Activated T-cell treated with anti-CD3 and anti-CD28 coated beads, Interleukin-2, amount 50 U/mL, for 72 hours (primary cell): ENCODE measurements around the gene GDNF. TPM values are rescaled to one million over a fixed set of nuclear protein-coding genes. Genes with fewer than 3 reads are reported as not detected.

Experiments used
- ATAC-seq, 2 donors: fragments of 150-1000 bp; cut with Tn5 transposase; replicated peaks in 1 of 2; 2 replicates each; pipeline ENCODE4 v1.10.0; 2021; ENCODE audit warnings: moderate library complexity in 2 of 2, mild to moderate bottlenecking in 1 of 2
- DNase-seq, 2 donors: peaks; one replicate each; pipeline ENCODE4 v3.0.0; 2021 to 2022; ENCODE audit warnings: mixed read lengths in 1 of 2
- H3K27ac Mint-ChIP-seq: one replicate; pipeline ENCODE4 v1.8.0; 2022; ENCODE audit warnings: mild to moderate bottlenecking, moderate library complexity, mixed read lengths
- H3K27me3 Mint-ChIP-seq: one replicate; pipeline ENCODE4 v1.8.0; 2022; ENCODE audit warnings: low read depth, mixed read lengths
- H3K36me3 Mint-ChIP-seq, 2 donors: one replicate each; pipeline ENCODE4 v1.8.0; 2022; ENCODE audit warnings: mixed read lengths in 2 of 2, mild to moderate bottlenecking in 1 of 2; ENCODE audit not compliant: insufficient read depth in 2 of 2
- H3K4me1 Mint-ChIP-seq: one replicate; pipeline ENCODE4 v1.8.0; 2022; ENCODE audit warnings: low read depth, mixed read lengths
- H3K4me3 Mint-ChIP-seq, 2 donors: one replicate each; pipeline ENCODE4 v1.8.0; 2022; ENCODE audit warnings: mild to moderate bottlenecking in 2 of 2, mixed read lengths in 2 of 2, moderate library complexity in 2 of 2
- H3K9me3 Mint-ChIP-seq, 2 donors: one replicate each; pipeline ENCODE4 v1.8.0; 2022; ENCODE audit warnings: mixed read lengths in 2 of 2
- total RNA-seq, 2 donors: library from RNA; stranded (reverse); gene quantifications; one replicate each; pipeline ENCODE4 v1.2.3, GENCODE V29; 2022

GDNF gene
- total RNA-seq, 2 donors from 2014 or later = not detected

DNA sequence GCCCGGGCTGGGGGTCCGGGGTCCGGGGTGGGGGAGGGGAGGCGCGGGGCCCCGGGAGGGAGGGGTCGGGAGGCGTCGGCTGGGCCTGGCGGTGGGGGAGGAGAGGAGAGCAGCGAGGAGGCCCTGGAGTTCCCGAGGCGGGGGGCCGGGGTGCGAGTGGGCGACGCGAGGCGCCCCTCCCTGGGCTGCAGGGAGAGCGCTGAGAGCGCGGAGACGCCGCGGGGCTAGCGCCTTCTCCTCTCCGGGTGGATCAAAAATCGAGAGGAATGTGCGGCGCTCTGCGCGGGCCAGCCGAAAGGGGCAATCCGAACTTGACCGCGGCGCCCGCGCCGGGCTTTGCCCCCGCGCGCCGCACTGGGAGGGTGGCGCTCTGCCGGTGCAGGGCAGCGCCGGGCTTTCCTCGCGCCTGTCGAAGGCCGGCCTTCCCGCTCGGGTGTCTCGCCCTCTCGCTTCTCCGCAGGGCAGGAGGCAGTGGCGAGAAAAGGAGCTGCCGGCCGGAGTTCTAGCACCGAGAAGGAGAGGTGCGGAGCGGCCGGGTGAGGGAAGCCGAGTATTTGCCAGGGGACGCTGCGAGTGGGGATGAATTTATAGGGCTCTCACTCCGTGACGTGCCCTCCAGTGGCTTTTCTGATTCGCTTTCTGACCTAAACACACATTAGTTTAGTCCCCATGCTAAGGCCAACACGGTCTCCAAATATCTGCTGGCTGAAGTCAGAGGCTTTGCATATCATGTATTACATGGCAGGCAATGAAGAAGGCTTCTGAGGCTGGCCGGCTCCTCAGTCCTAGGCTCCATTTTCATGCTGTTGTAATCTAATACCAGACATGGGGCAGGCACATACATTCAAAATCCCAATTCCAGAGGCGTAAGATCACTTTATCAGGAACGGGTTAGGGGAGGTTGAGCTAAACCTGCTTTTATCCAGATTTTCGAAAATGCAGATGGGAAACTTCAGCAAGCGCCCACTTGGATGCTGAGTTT, 503 bp upstream of the GDNF start:
- H3K9me3 Mint-ChIP-seq = peaks cover 0 to 2% of the 10 kb centered on the region in 2 donors
- peaks cover 78% of the 10 kb centered on the region for H3K27me3 Mint-ChIP-seq
- peaks cover 32% of the 10 kb centered on the region for H3K4me1 Mint-ChIP-seq
- DNase-seq (no peak), ATAC-seq (peak in 1 of 2 donors; percentile 20)
- H3K4me3 Mint-ChIP-seq = peak overlapping the region in 1 of 2 donors; percentile 65
- H3K36me3 Mint-ChIP-seq = peaks cover 0 to 1% of the 10 kb centered on the region in 2 donors
- no peak overlapping the region for H3K27ac Mint-ChIP-seq

DNA sequence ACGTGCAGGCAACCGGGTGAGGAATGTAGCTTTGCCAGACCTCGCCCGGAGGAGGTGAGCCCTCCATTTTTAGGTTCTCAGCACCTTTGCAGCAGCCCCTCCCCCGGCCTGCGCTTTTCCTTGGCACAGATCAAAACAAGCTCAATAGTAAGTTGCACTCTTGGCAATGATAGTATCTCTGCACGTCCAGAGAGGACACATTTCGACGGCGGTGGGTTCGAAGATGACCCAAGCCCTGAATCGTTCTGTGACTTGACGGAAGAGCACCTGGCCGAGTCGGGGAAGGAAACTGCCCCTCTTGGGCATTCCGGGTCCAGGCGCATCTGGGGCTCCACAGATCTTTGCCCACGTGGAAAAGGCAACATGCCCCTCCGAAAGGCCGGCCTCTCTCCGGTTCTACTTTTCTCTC, 904 bp downstream of the GDNF start:
- Mint-ChIP-seq H3K36me3 (peaks cover 0 to 1% of the 10 kb centered on the region in 2 donors), H3K4me1 (peaks cover 37% of the 10 kb centered on the region), H3K27me3 (peaks cover 81% of the 10 kb centered on the region), H3K4me3 (peak overlapping the region; percentile 72 to 82), H3K9me3 (no peaks in the 10 kb centered on the region), H3K27ac (no peak overlapping the region)
- ATAC-seq (no peak), DNase-seq (no peak)

DNA sequence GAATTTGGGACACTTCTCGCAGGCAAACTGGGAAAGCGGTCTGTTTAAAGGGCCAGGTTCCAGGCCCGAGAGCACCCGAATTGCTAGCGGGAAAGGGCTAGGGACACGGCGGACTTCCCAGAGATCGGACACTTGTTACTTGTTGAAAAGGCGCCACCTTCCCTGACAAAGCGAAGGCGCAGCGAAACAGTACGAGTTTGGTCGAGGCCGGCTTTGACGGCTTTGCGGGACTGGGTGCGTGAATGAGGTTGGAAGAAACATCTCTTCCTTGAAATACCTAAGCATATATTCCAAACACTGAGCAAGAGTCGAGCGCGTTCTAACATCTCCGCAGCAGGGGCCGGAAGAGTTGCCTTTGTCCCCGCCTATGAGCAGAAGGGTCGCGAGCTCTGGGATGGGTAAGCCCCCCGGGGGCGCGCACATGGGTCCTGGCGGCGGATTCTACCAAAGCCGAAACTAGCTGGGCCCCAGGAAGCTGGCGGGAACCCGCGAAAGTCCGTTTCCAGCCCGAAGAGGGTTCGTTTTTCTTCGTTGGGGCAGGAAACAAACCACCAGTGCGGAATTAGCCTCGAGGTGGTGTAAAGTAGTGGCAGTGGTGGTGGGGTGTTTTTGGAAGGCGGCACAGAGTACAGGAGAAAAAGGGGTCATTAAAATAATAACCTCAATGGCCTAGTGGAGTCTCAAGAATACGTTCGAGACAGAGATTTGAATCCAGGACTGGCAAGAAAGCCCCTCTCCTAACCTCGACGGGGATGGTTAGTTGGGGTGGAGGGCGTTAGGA, 1.5 kb downstream of the GDNF start:
- peak overlapping the region; percentile 72 to 82 for H3K4me3 Mint-ChIP-seq
- no peak for DNase-seq
- ATAC-seq = no peak
- peaks cover 0 to 1% of the 10 kb centered on the region in 2 donors for H3K36me3 Mint-ChIP-seq
- H3K9me3 Mint-ChIP-seq = no peaks in the 10 kb centered on the region
- H3K27ac Mint-ChIP-seq = no peak overlapping the region
- peaks cover 37% of the 10 kb centered on the region for H3K4me1 Mint-ChIP-seq
- H3K27me3 Mint-ChIP-seq = peaks cover 81% of the 10 kb centered on the region

DNA sequence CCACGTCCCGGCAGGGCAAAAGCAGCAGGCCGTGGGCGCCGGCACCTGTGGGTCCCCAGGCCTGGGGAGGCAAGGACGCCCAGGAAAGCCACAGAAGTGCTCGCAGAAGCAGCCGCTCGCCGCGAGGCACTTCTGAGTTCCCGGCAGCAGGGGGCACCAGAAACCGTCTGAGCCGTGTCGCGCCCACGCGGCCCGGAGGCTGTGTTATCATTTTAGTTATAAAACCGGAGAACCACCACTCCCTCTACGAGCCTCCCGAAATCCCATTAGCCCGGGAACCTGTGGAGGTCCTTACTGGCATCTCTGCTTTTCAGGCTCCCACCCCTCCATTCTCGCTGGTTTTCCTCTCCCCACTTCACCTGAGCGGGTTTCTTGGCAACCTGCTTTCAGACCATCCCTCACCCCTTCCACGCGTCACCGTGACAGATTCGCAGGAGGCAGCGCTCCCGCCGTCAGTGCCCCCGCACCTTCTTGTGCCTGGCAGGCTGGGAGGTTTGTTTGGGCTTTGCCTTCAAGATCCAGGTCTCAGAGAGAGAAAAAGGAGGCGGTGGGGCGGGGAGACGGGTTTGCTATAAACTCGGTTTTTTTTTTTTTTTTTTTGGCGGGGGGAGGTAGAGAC, 2.3 kb downstream of the GDNF start:
- no peak overlapping the region for H3K27ac Mint-ChIP-seq
- H3K4me3 Mint-ChIP-seq = peak overlapping the region; percentile 72 to 82
- peaks cover 37% of the 10 kb centered on the region for H3K4me1 Mint-ChIP-seq
- no peaks in the 10 kb centered on the region for H3K9me3 Mint-ChIP-seq
- ATAC-seq = peak; percentile 74 to 76
- H3K36me3 Mint-ChIP-seq = peaks cover 0 to 1% of the 10 kb centered on the region in 2 donors
- H3K27me3 Mint-ChIP-seq = peaks cover 85% of the 10 kb centered on the region
- DNase-seq = peak; percentile 82 to 83

DNA sequence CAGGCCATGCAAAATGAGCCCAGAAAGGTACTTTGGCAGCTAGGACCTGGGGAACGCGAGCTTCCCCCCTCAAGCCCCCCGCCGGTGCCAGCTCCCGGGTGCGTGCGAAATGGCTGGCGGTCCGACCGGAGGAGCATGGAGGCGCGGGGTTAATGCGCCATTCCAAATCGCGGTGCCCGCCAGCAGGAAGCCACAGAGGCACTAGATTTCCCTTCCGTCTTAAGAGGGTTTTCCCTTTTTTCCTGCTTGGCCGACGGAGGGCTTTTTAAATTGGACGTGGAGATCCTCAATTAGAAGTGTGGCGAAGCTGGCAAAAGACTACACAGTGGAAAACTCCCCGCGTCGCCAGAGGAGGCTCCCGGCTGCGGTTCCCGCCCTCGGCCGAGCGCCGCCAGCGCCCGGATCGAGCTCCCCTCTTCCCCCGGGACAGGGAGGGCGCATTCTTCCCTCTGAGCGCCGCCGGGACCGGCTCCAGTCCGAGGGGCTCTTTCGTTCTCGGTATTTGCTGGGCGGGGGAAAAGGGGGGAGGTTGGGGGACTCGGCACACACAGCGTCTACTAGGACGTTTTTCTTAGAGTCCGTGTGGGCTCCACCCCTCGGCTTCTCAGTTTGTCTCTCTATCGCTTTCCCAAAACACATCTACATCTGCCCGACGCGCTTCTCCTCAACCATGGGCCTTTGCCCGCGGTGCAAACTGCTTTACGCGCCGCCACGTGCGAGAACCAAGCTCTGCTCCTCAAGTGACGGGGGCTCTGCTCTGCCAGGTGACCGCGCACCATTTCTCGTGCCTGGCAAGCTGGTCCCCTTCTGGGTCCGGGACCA, 3.0 kb downstream of the GDNF start:
- no peaks in the 10 kb centered on the region for H3K9me3 Mint-ChIP-seq
- H3K4me1 Mint-ChIP-seq = peaks cover 37% of the 10 kb centered on the region
- peaks cover 85% of the 10 kb centered on the region for H3K27me3 Mint-ChIP-seq
- ATAC-seq (peak; percentile 20 to 22), DNase-seq (no peak)
- peak overlapping the region; percentile 72 to 82 for H3K4me3 Mint-ChIP-seq
- peaks cover 0 to 1% of the 10 kb centered on the region in 2 donors for H3K36me3 Mint-ChIP-seq
- H3K27ac Mint-ChIP-seq = no peak overlapping the region

DNA sequence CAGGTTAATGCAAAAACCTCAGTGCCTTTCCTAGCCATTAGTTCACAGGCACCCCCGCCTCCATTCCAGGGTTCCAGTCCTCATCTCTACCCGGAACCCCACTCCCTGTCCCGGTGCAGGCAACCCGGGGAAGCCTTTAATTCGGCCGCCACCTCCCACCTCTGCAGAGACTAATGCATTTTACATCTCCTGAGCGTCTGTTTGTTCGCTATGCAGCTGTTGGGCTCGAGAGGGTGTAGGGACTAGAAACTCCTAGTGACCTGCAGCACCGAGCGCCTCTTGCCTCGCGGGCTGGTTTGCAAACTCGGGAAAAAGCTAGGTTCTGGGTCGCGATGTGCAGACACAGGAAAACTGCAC, 3.6 kb downstream of the GDNF start:
- H3K4me3 Mint-ChIP-seq = peak overlapping the region; percentile 72 to 82
- no peak overlapping the region for H3K27ac Mint-ChIP-seq
- DNase-seq (no peak), ATAC-seq (no peak)
- H3K36me3 Mint-ChIP-seq = peaks cover 0 to 1% of the 10 kb centered on the region in 2 donors
- H3K27me3 Mint-ChIP-seq = peaks cover 85% of the 10 kb centered on the region
- H3K4me1 Mint-ChIP-seq = peaks cover 37% of the 10 kb centered on the region
- H3K9me3 Mint-ChIP-seq = no peaks in the 10 kb centered on the region

DNA sequence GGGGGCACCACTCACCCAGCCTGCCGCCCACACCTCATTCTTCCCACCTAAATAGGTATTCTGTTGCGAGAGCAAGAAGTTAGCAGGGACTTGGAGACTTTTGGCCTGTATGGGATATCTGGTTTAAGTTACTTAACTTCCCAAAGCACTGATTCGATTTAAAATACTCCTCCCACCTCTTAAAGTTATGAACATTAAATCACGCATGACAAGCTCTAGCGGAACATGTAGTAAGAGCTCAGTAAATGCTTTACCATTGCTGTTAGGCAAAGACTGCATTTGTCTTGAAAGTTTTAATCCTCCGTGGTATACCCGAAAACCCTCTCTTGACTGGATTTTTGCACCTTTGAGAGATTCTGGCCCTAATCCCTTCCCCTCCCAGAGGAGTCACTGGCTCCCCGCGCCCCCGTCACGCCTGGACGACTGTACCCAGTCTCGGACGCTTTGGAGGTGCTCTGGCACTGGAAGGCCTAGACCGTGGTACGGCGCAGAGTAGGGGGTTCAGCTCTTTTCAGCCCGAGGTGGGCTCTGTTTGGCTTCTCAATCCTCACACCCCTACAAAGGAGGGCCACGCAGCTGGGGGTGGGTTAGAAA, 4.4 kb downstream of the GDNF start:
- Mint-ChIP-seq H3K4me3 (no peak overlapping the region), H3K27me3 (peaks cover 84% of the 10 kb centered on the region), H3K27ac (peak overlapping the region; percentile 12), H3K4me1 (peaks cover 37% of the 10 kb centered on the region), H3K36me3 (peaks cover 0 to 1% of the 10 kb centered on the region in 2 donors), H3K9me3 (no peaks in the 10 kb centered on the region)
- DNase-seq (no peak), ATAC-seq (no peak)

DNA sequence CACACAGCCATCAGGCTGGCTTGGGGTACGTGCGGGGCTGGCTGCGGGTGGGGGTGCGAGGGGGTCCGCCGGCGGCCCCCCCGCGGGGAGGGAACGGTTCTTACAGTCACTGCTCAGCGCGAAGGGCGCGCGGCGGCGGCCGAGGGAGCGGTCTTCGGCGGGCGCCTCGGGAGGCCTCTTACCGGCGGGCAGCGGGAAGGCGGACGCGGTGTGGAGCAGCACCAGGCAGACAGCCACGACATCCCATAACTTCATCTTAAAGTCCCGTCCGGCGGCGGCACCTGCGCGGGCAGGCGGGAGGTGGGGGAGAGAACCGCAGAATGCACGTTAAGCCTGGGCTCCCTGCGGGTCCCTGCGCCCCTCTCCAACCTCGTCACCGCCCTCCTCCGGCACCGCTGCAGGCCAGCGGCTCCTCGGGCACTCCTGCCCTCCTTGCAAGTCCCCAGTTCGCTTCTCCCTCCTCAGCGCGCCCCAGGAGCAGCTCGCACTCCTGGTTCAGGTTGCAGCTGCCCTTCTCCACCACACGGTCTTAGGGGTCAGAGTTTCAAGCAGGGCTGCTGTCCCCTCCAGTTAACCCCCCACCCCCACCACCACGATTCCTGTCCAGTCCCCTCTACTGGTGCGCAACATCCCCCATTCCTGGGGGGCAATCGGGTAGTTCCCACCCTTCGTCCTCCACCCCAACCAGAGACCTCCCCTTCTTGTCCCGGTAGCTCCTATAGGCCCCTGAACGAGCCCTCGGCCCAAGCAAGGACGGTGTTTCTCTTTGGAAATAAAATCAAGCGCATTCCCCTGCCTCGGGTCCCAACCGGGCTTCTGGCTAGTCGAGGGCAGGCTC, 5.1 kb downstream of the GDNF start:
- Mint-ChIP-seq H3K9me3 (no peaks in the 10 kb centered on the region), H3K4me3 (no peak overlapping the region), H3K36me3 (peaks cover 0 to 1% of the 10 kb centered on the region in 2 donors), H3K27ac (no peak overlapping the region), H3K4me1 (peaks cover 37% of the 10 kb centered on the region), H3K27me3 (peaks cover 89% of the 10 kb centered on the region)
- ATAC-seq (no peak), DNase-seq (no peak)

DNA sequence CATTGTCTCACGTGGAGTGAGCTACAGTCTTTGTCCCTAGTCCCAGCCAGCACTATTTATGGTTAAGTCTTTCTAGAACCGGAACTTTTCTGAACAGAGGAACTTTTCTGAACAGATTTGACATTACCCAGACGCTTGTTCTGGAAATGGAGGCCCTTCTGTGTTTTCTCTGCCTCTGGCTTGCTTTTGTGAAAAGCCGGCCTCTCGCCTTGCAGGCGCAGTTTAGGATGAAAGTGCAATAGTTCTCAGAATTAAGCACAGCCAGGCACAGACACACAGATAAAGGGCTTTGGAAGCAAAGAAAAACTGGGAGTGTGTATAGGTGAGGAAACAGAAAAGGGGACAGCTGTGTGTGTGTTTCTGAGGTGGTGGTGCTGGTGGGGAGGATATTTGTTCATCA, 5.9 kb downstream of the GDNF start:
- ATAC-seq = no peak
- peaks cover 92% of the 10 kb centered on the region for H3K27me3 Mint-ChIP-seq
- DNase-seq = no peak
- H3K4me1 Mint-ChIP-seq = peaks cover 32% of the 10 kb centered on the region
- no peaks in the 10 kb centered on the region for H3K9me3 Mint-ChIP-seq
- H3K36me3 Mint-ChIP-seq = peaks cover 0 to 1% of the 10 kb centered on the region in 2 donors
- H3K4me3 Mint-ChIP-seq = no peak overlapping the region
- no peak overlapping the region for H3K27ac Mint-ChIP-seq

DNA sequence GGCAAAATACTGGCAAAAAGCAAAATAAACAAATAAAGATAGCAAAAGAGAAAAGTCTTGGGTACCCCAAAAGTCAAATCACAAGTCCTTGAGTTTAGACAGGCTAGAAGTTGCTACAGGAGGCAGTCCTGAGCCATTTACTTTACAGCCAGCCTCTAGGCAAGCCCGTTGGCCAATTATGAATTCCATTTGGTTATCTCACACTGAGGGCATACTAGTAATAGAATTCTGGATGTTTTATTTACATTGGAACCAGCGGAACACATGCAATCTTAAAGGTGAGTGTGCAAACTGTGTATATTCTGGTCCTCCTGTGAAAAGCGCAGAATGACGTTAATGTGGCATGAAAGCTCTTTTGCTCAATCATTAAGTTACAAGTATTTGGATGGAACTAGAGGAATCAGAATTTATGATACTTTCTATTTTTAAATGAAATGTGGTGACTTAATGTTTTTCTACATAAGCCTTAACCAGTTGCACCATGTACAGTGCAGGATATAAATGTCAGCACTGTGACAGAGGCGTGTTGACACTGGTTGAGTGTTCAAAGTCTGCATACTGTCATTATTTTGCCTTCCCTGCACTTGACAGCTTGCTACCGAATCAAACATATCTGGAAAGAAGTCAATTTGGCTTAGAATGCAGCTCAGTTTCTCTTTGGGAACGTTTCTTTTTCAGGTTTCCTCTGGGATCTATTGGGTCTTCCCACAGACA, 7.9 kb downstream of the GDNF start:
- H3K27ac Mint-ChIP-seq = no peak overlapping the region
- H3K36me3 Mint-ChIP-seq = no peaks in the 10 kb centered on the region
- DNase-seq = no peak
- no peak overlapping the region for H3K4me3 Mint-ChIP-seq
- no peak for ATAC-seq
- peaks cover 12% of the 10 kb centered on the region for H3K4me1 Mint-ChIP-seq
- H3K27me3 Mint-ChIP-seq = peaks cover 80% of the 10 kb centered on the region
- no peaks in the 10 kb centered on the region for H3K9me3 Mint-ChIP-seq

DNA sequence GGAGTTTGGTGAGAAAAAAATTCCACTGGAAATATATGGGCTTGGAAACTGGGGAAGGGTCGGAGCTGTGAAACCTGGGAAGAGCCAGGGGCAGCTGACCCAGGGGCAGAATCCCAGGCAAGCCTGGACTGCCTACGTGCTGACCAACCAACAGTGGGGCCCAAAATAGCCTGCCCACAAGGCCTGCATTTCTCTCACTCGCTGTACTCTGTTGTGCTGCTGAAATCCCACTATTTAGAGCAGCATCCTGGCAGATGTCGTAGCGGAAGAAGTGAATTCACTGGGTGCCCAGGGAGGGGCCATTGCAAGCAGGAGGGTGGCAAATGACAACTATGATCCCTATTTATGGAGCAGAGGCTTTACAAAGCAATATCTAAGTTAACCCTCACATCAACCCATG, 9.5 kb downstream of the GDNF start:
- Mint-ChIP-seq H3K36me3 (no peaks in the 10 kb centered on the region), H3K27me3 (peaks cover 80% of the 10 kb centered on the region), H3K9me3 (no peaks in the 10 kb centered on the region), H3K4me1 (peaks cover 6% of the 10 kb centered on the region), H3K27ac (no peak overlapping the region), H3K4me3 (no peak overlapping the region)
- ATAC-seq (no peak), DNase-seq (no peak)
